Suppressor macrophage (primary cell): ENCODE results near the gene STAT3.
A peak's percentile ranks its signal among the peaks of the same experiment; 100 is the strongest.

Source experiments
- DNase-seq, 4 experiments: peaks; one replicate each; pipeline ENCODE4 v3.0.0-alpha.2; 2020 to 2022

The STAT3 gene

GRCh38 chr17:42296012-42296411 lies 92.2 kb downstream of the STAT3 start:
- no peak for DNase-seq

DNA sequence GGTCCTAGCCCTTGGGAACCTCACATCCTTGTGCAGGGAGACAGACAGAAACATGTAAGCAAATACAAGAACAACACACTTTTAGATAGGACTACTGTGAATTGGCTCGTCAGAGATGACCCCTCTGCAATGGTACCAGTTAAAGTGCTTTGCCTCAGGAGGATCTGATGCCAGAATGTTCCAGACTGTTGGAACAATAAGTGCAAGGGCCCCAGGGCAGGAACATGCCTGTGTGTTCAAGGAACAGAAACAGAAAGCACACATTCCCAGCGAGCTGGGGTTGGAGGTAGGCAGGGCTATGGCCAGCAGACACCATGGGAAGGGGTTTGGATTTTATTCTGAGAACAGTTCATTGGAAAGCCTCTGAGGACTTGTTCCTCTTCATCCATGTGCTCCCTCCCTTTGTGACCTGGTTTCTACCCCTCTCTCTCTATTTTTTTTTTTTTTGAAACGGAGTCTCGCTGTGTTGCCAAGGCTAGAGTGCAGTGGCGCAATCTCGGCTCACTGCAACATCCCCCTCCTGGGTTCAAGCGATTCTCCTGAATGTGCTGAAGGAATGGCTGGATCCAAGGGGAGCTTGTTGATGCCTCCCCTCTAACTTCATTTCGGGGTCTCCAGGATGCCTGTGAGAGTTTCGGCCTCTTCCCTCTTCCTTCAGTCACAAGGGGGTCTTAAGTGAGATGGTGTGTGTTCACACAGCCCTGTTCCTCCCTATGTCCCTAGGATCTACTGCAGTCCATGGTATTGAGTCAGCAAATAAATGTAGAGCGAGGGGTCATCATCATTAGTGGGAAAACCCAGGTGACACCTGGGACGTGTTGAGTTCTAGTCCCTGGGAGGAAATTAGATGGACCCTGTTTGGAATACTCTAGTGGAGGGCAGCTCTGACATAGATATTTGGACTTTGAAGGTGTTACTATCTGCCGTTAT lies 93.5 kb downstream of the STAT3 start:
- DNase-seq: no peak

DNA sequence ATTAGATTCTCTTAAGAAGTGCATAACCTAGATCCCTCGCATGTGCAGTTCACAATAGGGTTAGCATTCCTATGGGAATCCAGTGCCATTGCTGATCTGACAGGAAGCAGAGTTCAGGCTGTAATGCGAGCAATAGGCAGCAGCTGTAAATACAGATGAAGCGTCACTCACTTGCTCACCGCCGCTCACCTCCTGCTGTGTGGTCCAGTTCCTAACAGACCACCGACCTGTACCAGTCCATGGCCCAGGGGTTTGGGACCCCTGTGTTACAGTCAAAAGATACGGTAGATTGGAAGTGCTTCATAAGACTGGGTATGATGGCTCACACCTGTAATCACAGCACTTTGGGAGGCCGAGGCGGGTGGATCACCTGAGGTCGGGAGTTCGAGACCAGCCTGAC lies 97.1 kb downstream of the STAT3 start:
- no peak for DNase-seq

- DNase-seq: no peak
These were observed 97.7 kb downstream of the STAT3 start for GRCh38 chr17:42290577-42290976.

DNA sequence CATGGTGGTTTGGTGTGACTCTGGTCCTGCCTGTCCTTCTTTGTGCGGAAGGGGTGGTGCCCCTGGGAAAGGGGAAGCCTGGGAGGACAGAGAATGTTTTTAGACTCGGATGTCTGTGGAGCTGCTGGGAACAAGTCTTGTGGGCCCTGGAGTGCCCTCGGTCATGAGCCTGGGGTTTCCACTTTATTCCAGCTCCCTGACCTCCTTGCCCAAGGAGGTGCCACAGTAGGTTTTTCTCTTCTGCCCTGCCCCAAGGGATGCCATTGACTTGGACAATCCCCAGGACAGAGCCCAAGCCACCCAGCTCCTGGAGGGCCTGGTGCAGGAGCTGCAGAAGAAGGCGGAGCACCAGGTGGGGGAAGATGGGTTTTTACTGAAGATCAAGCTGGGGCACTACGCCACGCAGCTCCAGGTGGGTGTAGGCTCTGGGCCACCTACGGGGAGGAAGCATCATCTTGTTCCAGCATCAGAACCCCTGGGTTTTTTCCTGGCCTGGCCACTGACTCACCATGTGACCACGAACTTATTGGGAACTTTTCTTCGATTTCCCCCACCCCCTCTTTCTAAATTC lies 98.5 kb downstream of the STAT3 start:
- peak; percentile 74 to 84 (median 83) for DNase-seq

GRCh38 chr17:42288803-42289610 lies 99.2 kb downstream of the STAT3 start:
- DNase-seq: peak in 2 of 4 experiments; percentile 20 to 48

GRCh38 chr17:42287977-42288802 lies 100.1 kb downstream of the STAT3 start, which contains the start of gene STAT5A:
STAT5A (plus strand) TSS chr17:42288498; CDS start chr17:42289412, 914 bp downstream.
- peak; percentile 90 to 95 (median 93) for DNase-seq

GRCh38 chr17:42287305-42287976 lies 100.8 kb downstream of the STAT3 start:
- peak; percentile 69 to 90 (median 84) for DNase-seq

DNA sequence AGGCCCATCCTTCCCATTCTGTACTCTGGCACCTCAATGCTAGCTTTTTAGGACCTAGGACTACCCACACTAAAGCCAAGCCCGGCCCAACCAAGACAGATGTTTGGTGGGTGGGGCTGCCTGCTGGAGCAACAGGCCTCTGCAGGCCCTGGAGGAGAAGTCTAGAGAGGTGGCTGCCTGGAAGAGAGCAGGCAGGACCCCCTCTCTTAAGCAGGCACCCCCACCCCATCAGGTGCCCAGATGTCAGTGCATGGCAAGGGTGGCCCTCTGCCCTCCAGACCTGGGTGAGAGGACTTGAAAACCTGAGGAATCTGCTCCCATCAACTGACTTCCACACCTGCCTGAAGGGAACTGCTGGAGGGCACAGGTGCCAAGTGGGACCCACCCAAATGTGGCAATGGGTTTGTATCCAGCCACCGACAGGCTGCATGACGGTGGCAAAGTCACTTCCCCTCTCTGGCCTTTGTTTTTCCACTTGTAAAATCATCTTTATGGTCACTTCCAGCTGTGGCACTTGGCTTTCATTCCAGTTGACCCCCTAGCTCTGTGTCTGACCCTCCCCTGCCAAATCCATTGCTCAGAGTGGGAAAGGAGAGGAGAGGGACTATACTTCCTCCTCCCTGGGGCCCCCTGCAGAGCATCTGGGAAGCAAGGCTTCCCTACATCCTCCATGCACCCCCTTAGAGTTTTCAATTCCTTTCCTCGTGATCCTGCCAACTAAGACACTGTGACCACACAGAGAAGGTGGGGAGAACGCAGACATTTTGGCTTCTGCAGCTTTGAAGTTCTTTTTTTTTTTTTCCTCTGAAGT lies 101.6 kb downstream of the STAT3 start:
- peak; percentile 45 to 71 (median 66) for DNase-seq

- DNase-seq: no peak
These were observed 102.7 kb downstream of the STAT3 start for GRCh38 chr17:42285346-42286050.

- DNase-seq: no peak
These were observed 103.7 kb downstream of the STAT3 start for GRCh38 chr17:42284566-42284965.

DNA sequence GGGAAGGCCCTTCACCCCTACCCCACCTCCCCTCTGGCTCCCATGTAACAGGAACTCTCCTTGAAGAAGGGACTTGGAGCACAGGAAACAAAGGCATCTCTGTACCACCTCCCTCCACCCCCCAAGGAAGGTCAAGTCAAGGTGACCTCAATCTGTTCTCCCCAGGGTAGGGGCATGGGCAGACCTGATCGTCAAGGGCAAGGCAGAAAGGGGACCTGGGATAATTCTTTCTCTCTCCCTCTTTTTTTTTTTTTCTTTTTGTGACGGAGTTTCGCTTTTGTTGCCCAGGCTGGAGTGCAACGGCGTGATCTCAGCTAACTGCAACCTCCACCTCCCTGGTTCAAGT lies 104.2 kb downstream of the STAT3 start:
- no peak for DNase-seq

DNA sequence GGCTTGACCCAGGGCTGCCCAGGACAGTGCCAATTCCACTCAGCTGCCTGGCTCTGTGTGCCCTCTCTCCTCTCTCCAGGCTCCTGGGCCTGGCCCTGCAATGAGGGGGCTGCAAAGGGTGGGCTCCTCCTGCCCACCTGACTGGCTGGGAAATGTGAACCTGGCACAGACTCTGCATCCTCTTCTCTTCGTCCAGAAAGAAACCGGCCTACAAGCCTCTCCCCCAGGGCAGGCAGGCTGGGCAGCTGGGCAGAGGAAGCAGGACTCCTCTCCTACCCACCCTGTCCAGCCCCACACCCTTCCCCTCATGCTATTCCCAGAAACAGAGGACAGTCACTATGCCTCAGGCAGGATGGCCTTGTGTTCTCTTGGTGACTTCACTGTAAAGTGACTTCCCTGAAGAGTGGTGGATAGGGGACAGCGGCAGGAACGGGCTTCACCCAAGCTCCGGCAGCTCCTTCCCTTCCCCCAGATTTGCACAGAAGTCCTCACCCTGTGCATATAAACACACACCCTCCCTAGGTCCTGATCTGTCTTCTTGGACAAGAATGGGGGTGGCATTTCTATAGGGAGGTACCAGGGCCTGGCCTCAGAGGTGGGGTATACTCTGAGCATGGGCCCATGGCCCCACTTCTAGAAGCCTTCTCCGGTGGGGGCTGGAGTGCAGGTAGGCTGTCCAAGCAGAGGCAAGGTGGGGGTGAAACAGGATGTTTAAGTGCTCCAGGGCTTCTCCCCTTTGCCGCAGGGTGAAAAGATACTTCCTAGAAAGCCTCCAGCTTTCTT lies 104.8 kb downstream of the STAT3 start:
- DNase-seq: no peak

DNA sequence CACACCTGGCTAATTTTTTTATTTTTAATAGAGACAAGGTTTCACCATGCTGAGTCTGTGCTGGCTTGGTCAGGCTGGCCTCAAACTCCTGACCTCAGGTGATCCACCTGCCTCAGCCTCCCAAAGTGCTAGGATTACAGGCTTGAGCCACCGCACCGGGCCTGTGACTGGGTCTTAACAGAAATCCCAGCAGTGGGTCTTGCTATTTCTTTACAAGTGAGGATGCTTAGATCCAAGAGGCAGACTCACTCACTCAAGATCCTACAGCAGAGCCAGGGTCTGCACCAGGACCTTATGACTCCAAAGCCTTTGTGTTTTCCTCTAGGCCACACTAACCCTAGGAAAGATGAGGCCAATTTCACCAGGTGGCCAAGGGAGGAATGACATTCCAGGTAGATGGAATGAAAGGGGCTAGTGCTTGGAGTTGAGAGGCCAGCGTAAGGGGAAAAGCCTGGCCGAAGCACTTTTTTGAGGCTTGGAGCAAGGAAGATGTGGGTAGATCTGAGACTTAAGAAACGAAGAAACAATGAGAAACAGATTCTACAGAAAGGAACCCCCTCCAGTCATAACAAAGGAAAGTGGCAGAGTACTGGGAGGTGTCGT lies 105.7 kb downstream of the STAT3 start:
- DNase-seq: no peak

DNA sequence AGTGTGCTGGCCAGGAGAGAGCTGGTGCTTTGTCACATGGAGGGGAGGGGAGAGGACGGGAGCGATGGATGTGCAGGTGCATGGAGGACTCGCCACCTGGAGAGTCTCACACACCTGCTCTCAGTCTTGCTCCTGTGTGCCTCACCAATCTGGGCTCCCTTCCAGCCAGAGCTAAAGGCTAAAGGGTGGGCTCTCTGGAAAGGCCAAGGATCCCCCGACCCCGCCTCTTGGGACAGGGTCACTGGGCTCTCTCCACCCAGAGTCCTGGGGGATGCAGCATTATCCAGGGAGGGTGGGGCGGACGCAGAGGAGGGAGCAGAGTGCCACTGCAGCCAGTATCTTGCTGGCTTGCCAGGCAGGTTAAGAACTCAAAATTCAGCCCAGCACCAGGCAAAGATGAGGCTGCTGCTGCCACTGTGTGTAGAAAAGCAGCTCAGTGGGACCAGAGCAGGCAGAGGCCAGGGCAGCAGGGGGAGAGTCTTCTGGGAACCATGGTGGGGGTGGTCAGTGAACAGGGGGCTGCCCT lies 106.6 kb downstream of the STAT3 start:
- DNase-seq: no peak

DNA sequence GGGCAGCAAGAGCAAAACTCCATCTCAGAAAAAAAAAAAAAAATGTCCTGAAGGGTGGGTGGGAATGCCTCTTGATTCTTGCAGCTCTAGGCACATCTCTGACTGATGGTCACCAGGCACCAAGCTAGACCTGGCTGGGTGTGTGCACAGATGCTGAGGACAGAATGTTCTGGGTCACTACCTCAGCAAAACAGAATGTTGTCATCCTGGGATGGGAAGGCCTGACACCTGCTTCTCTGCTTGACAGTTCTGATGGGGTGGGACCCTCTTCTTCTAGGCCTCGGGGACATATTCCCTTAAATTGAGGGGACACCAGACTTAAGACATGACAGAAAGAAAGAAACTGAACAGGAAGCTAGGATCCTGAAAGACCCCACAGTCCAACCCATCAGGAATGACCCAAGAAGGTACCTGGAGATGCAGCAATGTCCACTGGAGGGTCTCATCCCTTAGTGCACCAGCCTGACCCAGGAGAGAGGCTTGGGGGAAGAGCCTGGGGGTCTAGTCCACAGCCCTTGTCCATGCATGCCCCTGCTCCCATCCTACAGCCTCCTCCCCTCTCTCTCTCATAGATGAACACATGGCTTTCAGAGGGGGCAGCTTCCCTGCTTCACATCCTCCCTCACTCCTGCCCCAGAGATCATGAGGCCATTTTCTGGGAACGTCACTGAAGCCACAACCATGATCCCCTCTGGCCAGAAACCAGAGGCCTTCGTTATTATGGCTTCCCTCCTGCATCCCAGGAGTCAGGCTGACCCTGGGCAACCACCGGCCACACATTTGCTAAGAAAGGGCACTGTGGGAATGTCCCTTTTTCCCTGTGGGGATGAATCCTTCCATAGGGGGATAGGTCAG lies 108.2 kb downstream of the STAT3 start:
- no peak for DNase-seq

- DNase-seq: no peak
These were observed 110.9 kb downstream of the STAT3 start for GRCh38 chr17:42277342-42277712.
